GM04503 (cell line): ENCODE data around the gene UTS2R.
"Not testable (repeated sequence)": the region's sequence is repeated elsewhere in the genome, so short reads cannot be mapped to it uniquely, and the experiment has no call there.

Experiments used
- DNase-seq: peaks from one replicate; pipeline ENCODE4 v3.0.0-alpha.2; 2012; ENCODE audit warnings: low read depth

The UTS2R gene

GRCh38 chr17:82408938-82409318 lies 37.4 kb downstream of the UTS2R start:
- no peak for DNase-seq

- DNase-seq = no peak
Measured at GRCh38 chr17:82410014-82410716, 38.6 kb downstream of the UTS2R start.

GRCh38 chr17:82411396-82412053 lies 40.0 kb downstream of the UTS2R start:
- DNase-seq = no peak

- DNase-seq = not testable (repeated sequence)
Measured at GRCh38 chr17:82412081-82412480, 40.5 kb downstream of the UTS2R start.

- DNase-seq = no peak
Measured at GRCh38 chr17:82412535-82413520, 41.3 kb downstream of the UTS2R start.

GRCh38 chr17:82414548-82415281 lies 43.1 kb downstream of the UTS2R start:
- no peak for DNase-seq

- DNase-seq = no peak
Measured at GRCh38 chr17:82415336-82415735, 43.8 kb downstream of the UTS2R start.

GRCh38 chr17:82415786-82416185 lies 44.2 kb downstream of the UTS2R start:
- no peak for DNase-seq

- DNase-seq = no peak
Measured at GRCh38 chr17:82416264-82416663, 44.7 kb downstream of the UTS2R start.

GRCh38 chr17:82416771-82417170 lies 45.2 kb downstream of the UTS2R start:
- DNase-seq = no peak

GRCh38 chr17:82418001-82418986 lies 46.7 kb downstream of the UTS2R start, which contains the start of the genes HEXD and OGFOD3:
TSS of gene HEXD (plus strand) at chr17:82418347. CDS start at chr17:82419800, 1,453 bp downstream.
TSS of gene OGFOD3 (minus strand) at chr17:82418586. CDS start at chr17:82418485, 101 bp downstream.
- DNase-seq = peak; percentile 34

GRCh38 chr17:82419540-82419939 lies 48.0 kb downstream of the UTS2R start:
- DNase-seq = no peak

GRCh38 chr17:82424001-82424862 lies 52.7 kb downstream of the UTS2R start:
- DNase-seq = no peak

GRCh38 chr17:82424863-82425159 lies 53.2 kb downstream of the UTS2R start:
- no peak for DNase-seq
